Measurements from ENCODE around the gene CDC42SE2.

GRCh38 chr5:131378721-131379541, 115.1 kb downstream of the CDC42SE2 start:
- TF ChIP-seq CTCF (IDR thresholded peaks at IDR 0.05) (no peak), POLR2AphosphoS5 (IDR thresholded peaks at IDR 0.05) (no peak)
